Effector memory CD4-positive, alpha-beta T cell (primary cell): ENCODE data around the gene GDF7.
A peak's percentile ranks its signal among the peaks of the same experiment; 100 is the strongest.

Experiments
- DNase-seq, 3 donors: peaks; one replicate each; pipeline ENCODE4 v3.0.0-alpha.2; 2020
- H3K27ac ChIP-seq: 2 replicates; pipeline ENCODE4 v1.7.0; 2013; ENCODE audit warnings: mild to moderate bottlenecking, low read length, moderate library complexity; ENCODE audit not compliant: insufficient read depth, poor library complexity, severe bottlenecking
- H3K27me3 ChIP-seq: replicated peaks from 2 replicates; pipeline ENCODE4 v1.7.0; 2013; ENCODE audit warnings: mild to moderate bottlenecking, low read length; ENCODE audit not compliant: insufficient read depth, control insufficient read depth, poor library complexity, severe bottlenecking
- H3K36me3 ChIP-seq: 2 replicates; pipeline ENCODE4 v1.7.0; 2013; ENCODE audit warnings: mild to moderate bottlenecking, low read length, moderate library complexity; ENCODE audit not compliant: control insufficient read depth, insufficient read depth
- H3K4me1 ChIP-seq: 2 replicates; pipeline ENCODE4 v1.7.0; 2013; ENCODE audit warnings: low read length, mild to moderate bottlenecking; ENCODE audit not compliant: control insufficient read depth, insufficient read depth, poor library complexity, severe bottlenecking
- H3K4me3 ChIP-seq: 2 replicates; pipeline ENCODE4 v1.7.0; 2013; ENCODE audit warnings: low read length, low read depth, mild to moderate bottlenecking; ENCODE audit not compliant: insufficient read depth, poor library complexity, severe bottlenecking
- H3K9me3 ChIP-seq: 2 replicates; pipeline ENCODE4 v1.7.0; 2013; ENCODE audit warnings: mild to moderate bottlenecking, low read length, moderate library complexity; ENCODE audit not compliant: control insufficient read depth

GDF7 gene

DNA sequence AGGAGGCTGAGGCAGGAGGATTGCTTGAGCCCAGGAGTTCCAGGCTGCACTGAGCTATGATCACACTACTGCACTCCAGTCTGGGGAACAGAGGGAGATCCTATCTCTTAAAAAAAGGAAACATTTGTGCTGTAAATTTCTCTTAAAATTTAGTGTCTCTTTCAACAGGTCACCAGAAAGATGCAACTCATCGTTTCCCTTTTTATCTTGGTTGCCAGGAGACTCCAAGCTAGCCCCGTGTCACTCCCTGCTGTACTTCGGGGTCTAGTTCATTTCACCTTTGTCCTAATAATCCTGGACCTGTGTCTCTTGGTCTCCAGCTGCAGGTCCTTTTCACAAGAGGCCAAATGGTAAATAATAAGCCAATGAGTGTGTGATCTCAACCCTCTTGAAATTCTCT, 23.1 kb upstream of the GDF7 start:
- Histone ChIP-seq H3K27me3 (no peaks in the 10 kb centered on the region), H3K4me3 (no peak overlapping the region), H3K27ac (no peak overlapping the region), H3K9me3 (no peaks in the 10 kb centered on the region), H3K36me3 (peaks cover 43% of the 10 kb centered on the region), H3K4me1 (peaks cover 5% of the 10 kb centered on the region)
- no peak for DNase-seq

- no peaks in the 10 kb centered on the region for H3K9me3 ChIP-seq
- H3K4me1 ChIP-seq, result peaks cover 10% of the 10 kb centered on the region
- H3K27me3 ChIP-seq, result no peaks in the 10 kb centered on the region
- no peak overlapping the region for H3K27ac ChIP-seq
- H3K36me3 ChIP-seq, result peaks cover 31% of the 10 kb centered on the region
- no peak overlapping the region for H3K4me3 ChIP-seq
- DNase-seq, result no peak
Measured at GRCh38 chr2:20645301-20645701, 21.6 kb upstream of the GDF7 start.

GRCh38 chr2:20645761-20646160, 21.2 kb upstream of the GDF7 start:
- Histone ChIP-seq H3K4me3 (no peak overlapping the region), H3K27me3 (no peaks in the 10 kb centered on the region), H3K36me3 (peaks cover 27% of the 10 kb centered on the region), H3K9me3 (no peaks in the 10 kb centered on the region), H3K27ac (no peak overlapping the region), H3K4me1 (peaks cover 14% of the 10 kb centered on the region)
- DNase-seq, result no peak

GRCh38 chr2:20646446-20646845, 20.5 kb upstream of the GDF7 start:
- Histone ChIP-seq H3K4me1 (peaks cover 17% of the 10 kb centered on the region), H3K9me3 (no peaks in the 10 kb centered on the region), H3K36me3 (peaks cover 22% of the 10 kb centered on the region), H3K27me3 (no peaks in the 10 kb centered on the region), H3K4me3 (no peak overlapping the region), H3K27ac (no peak overlapping the region)
- DNase-seq, result no peak

DNA sequence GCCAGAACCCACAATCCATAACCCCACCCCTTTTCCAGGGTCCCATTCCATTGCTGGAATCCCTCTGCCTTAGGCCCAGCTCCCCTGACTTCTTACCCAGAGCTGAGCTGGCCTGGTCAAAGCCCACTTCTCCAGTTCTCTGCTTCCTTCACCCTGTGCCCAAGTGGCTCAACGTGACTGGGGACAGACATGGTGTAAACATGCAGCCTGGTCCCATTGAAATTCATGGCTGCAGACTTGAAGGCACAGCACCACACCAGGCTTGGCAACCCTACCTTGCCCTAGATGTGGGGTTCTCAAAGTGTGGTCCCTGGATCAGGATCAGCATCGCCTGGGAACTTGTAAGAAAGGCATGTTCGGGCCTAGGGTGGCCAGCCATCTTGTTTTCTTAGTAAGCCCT, 19.7 kb upstream of the GDF7 start:
- Histone ChIP-seq H3K27me3 (no peaks in the 10 kb centered on the region), H3K9me3 (no peaks in the 10 kb centered on the region), H3K27ac (no peak overlapping the region), H3K4me3 (no peak overlapping the region), H3K36me3 (peaks cover 18% of the 10 kb centered on the region), H3K4me1 (peaks cover 19% of the 10 kb centered on the region)
- no peak for DNase-seq

GRCh38 chr2:20647738-20648137, 19.2 kb upstream of the GDF7 start:
- Histone ChIP-seq H3K27ac (no peak overlapping the region), H3K4me1 (peaks cover 15% of the 10 kb centered on the region), H3K36me3 (peaks cover 16% of the 10 kb centered on the region), H3K9me3 (no peaks in the 10 kb centered on the region), H3K4me3 (no peak overlapping the region), H3K27me3 (no peaks in the 10 kb centered on the region)
- DNase-seq, result no peak

DNA sequence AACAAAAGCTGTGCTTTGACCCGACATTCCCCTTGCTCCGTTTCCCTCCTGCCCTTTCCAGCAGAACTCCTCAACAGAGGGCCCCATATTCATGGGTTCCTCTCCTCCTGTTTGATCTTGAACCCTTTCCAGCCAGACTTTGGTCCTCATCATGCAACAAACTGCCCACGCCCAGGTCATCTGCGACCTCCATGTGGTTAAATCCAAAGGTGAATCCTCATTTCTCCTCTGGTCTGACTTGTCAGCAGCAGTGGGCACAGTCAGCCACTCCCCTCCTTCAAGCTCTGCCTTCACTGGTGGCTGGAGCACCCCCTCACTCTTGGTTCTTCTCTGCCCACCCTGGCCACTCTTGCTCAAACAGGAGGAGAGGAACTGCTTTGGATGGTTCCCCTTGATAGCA, 18.7 kb upstream of the GDF7 start:
- Histone ChIP-seq H3K4me3 (no peak overlapping the region), H3K27me3 (no peaks in the 10 kb centered on the region), H3K4me1 (peaks cover 15% of the 10 kb centered on the region), H3K27ac (no peak overlapping the region), H3K36me3 (peaks cover 12% of the 10 kb centered on the region), H3K9me3 (no peaks in the 10 kb centered on the region)
- DNase-seq, result no peak

DNA sequence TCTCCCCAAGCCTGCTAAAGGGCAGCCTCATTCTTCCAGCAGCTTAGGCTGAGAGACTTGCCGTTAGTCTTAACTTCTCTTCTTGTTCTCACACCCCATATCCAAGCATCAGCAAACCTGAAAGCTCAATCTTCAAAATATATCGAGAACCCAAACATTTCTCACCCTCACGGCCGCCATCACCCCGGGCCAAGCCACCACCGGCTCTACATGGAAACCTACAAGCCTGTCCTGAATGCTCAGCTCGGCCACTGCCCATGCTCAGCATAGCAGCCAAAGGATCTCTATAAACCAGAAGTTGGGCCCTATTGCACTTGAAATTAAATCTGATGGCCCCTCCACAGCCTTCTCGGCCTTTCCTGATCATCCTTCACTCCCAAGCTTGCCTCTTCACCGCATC, 18.1 kb upstream of the GDF7 start:
- H3K27me3 ChIP-seq, result no peaks in the 10 kb centered on the region
- no peak overlapping the region for H3K4me3 ChIP-seq
- H3K36me3 ChIP-seq, result peaks cover 12% of the 10 kb centered on the region
- H3K4me1 ChIP-seq, result peaks cover 15% of the 10 kb centered on the region
- no peak overlapping the region for H3K27ac ChIP-seq
- no peaks in the 10 kb centered on the region for H3K9me3 ChIP-seq
- DNase-seq, result no peak

DNA sequence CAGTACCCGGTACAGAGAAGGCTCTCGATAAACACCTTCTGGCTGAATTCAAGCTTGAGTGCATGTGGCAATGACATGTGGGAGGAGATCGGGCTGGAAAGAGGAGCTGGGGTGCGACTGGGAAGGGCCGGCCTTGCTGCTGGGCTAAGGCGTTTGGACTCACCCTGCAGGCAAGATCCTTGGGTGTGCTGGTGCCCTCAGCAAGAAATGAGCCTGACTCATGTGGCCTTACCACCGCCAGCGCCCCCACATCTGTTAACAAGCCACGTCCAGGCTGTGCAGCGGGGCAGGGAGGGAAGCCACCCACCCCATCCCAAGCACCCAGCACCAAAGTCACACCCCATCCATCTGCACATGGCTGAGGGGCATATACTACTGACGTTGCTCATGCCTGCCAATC, 17.4 kb upstream of the GDF7 start:
- H3K4me3 ChIP-seq, result no peak overlapping the region
- peaks cover 15% of the 10 kb centered on the region for H3K4me1 ChIP-seq
- H3K27ac ChIP-seq, result no peak overlapping the region
- no peaks in the 10 kb centered on the region for H3K9me3 ChIP-seq
- peaks cover 12% of the 10 kb centered on the region for H3K36me3 ChIP-seq
- H3K27me3 ChIP-seq, result no peaks in the 10 kb centered on the region
- DNase-seq, result no peak

- Histone ChIP-seq H3K9me3 (no peaks in the 10 kb centered on the region), H3K27me3 (no peaks in the 10 kb centered on the region), H3K4me1 (peaks cover 15% of the 10 kb centered on the region), H3K36me3 (peaks cover 8% of the 10 kb centered on the region), H3K4me3 (peak overlapping the region; percentile 83), H3K27ac (peak overlapping the region; percentile 84)
- DNase-seq, result no peak
Measured at GRCh38 chr2:20649976-20650375, 17.0 kb upstream of the GDF7 start.

DNA sequence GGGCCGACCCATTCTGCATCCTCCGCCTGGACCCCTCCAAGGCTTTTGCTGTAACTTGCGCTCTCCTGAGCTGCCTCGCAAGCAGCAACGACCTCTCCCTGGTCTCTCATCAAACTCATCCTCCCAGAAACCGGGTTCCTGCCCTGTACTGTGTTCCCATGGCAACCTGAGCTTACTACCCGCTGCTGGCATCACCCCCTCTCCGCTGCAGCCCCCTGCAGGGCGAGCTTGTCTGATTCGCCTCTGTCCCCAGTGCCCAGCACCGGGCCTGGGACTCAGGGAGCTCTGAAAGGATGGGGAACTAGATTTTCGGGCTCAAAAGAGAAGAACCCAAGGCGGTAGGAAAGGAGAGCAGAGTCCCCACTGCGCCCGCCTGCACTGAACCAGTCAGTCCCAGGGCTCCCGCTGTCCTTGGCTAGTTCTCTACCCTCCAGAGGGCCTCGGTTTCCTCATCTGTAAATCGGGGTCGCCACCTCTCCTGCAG, 16.5 kb upstream of the GDF7 start:
- peak in 2 of 3 donors; percentile 15 to 23 for DNase-seq
- Histone ChIP-seq H3K27ac (peak overlapping the region; percentile 84), H3K27me3 (no peaks in the 10 kb centered on the region), H3K4me1 (peaks cover 15% of the 10 kb centered on the region), H3K9me3 (no peaks in the 10 kb centered on the region), H3K36me3 (peaks cover 3% of the 10 kb centered on the region), H3K4me3 (peak overlapping the region; percentile 83)
